Activated CD8-positive, alpha-beta memory T cell treated with anti-CD3 and anti-CD28 coated beads for 48 hours (primary cell): Measurements from ENCODE around the gene NOP16.

ENCODE experiments used
- DNase-seq, 3 experiments: peaks; one replicate each; pipeline ENCODE4 v3.0.0-alpha.2; 2020; ENCODE audit warnings: low read depth in 2 of 3, low spot score in 2 of 3

Gene NOP16, protein sequence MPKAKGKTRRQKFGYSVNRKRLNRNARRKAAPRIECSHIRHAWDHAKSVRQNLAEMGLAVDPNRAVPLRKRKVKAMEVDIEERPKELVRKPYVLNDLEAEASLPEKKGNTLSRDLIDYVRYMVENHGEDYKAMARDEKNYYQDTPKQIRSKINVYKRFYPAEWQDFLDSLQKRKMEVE

GRCh38 chr5:176388444-176389134, at the start of gene NOP16, which contains the start of gene HIGD2A:
TSS of gene NOP16 (minus strand) at chr5:176388598. CDS start at chr5:176388539, 59 bp downstream.
TSS of gene HIGD2A (plus strand) at chr5:176388751. CDS start at chr5:176388820, 69 bp downstream.
- peak; percentile 90 to 96 (median 96) for DNase-seq

DNA sequence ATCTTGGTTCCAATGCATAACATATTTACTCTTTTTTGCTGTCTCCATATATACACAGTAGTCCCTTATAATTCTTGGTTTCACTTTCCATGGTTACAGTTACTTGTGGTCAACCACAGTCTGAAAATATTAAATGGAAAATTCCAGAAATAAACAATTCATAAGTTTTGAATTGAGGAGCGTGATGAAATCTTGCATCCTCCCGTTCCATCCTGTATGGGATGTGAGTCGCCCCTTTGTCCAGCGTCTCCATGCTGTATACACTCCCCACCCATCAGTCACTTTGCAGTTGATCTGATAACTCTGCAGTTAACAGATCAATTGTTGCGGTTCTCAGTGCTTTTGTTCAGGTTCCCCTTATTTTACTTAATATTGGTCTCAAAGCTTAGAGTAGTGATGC, 48.3 kb upstream of the NOP16 start:
- DNase-seq: no peak

DNA sequence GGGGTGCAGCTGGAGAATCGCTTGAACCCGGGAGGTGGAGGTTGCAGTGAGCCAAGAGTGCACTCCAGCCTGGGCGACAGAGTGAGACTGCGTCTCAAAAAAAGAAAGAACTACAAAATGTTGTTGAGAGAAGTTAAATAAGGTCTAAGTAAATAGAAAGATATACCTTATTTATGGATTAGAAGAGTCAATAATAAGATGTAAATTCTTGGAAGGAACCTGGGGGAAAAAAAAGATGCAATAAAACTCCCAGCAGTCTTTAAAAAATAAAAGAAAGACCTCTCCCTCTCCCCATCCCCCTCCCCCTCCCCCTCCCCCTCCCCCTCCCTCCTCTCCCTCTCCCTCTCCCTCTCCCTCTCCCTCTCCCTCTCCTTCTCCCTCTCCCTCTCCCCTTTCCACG, 44.3 kb upstream of the NOP16 start:
- no peak for DNase-seq

DNA sequence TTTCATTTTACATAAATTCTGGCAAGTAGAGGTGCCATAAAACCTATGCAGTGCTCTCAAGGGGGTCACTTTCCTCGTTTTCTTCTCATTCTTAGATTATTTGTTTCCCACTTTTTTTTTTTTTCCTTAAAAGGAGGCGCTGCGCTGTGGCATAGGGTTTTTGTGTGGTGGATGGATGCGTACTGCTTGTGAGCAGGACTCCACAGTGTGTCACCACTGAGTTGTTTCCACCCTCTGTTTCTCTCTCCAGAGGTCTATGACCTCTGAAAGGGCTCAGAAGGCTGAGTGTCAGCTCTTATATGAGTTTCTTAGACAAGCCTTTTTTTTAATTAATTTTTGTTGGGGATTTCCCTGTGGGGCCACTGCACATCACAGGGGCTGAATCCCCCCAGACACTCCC, 41.6 kb upstream of the NOP16 start:
- no peak for DNase-seq

- DNase-seq: no peak
Measured at GRCh38 chr5:176427971-176428370, 39.6 kb upstream of the NOP16 start.

DNA sequence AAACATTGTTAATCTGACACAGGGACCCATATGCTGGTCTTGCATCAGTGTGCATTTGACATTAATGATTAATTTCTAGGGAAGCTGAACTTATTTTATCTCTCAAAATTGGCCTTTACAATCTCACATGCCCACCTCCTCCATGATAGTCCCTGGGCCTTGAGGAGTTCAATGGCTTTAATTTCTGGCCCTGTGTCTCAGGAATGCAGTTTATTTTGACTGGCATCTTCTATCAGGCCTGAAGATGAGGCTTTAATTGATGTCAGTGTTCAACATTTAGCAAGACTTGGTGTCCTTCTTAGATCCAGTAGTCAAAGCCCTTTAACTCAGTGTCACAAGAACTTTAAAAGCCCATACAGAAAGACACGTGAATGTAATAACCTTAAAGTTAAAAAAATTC, 38.5 kb upstream of the NOP16 start:
- DNase-seq: no peak

- DNase-seq: no peak
Measured at GRCh38 chr5:176425791-176426190, 37.4 kb upstream of the NOP16 start.

GRCh38 chr5:176425138-176425537, 36.7 kb upstream of the NOP16 start:
- DNase-seq: no peak

- no peak for DNase-seq
Measured at GRCh38 chr5:176424181-176424580, 35.8 kb upstream of the NOP16 start.

GRCh38 chr5:176420972-176421544, 32.7 kb upstream of the NOP16 start:
- DNase-seq: no peak

GRCh38 chr5:176420086-176420485, 31.7 kb upstream of the NOP16 start:
- no peak for DNase-seq

DNA sequence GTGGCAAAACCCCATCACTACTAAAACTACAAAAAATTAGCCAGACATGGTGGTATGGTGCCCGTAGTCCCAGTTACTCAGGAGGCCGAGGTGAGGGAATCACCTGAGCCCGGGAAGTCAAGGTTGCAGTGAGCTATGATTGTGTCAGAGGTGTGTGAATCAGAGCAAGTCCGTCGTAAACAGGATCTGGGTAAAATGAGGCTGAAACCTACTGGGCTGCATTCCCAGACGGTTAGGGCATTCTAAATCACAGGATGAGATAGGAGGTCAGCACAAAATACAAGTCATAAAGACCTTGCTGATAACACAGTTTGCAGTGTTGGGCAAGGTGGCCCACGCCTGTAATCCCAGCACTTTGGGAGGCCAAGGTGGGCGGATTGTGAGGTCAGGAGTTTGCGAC, 29.9 kb upstream of the NOP16 start:
- no peak for DNase-seq

- no peak for DNase-seq
Measured at GRCh38 chr5:176416965-176417364, 28.6 kb upstream of the NOP16 start.

GRCh38 chr5:176415952-176416924, 27.8 kb upstream of the NOP16 start, which contains the start of gene CLTB:
TSS of gene CLTB (minus strand) at chr5:176416539. CDS start at chr5:176416363, 176 bp downstream.
- peak; percentile 74 to 83 (median 77) for DNase-seq

GRCh38 chr5:176415240-176415951, 27.0 kb upstream of the NOP16 start:
- DNase-seq: no peak

DNA sequence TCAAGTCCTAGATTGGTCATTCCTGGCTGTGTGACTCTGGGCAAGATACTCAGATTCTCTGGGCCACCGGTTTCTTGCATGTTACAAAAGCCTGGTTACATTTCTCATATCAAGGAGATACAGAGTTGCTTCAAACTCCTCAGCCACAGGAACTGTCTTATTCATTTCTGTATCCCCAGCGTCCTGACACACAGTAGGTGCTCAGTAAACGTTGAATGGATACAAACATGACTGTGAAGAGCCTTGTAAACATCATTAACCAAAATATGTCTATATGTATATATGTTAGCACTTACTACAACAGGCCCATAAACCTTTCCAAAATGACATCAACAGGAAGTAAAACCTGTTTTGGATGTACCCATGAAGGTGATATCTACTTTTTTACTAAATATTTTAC, 26.3 kb upstream of the NOP16 start:
- DNase-seq: no peak

GRCh38 chr5:176413709-176414191, 25.4 kb upstream of the NOP16 start:
- no peak for DNase-seq

DNA sequence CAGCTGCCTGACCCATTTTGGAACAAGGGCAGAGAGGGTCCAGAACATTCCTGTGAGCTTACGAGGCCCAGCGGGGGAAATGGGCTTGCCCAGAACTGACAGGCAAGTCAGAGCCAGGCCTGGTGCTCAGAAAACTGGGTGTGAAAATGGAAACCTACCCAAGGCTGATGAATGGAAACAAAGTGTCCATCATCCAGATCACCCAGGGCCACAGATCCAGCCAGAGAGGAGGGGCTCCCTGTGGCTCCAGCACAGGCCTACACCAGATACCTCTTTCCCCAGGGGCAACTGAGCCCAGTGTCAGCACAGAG, 24.8 kb upstream of the NOP16 start:
- no peak for DNase-seq

- no peak for DNase-seq
Measured at GRCh38 chr5:176412517-176413254, 24.3 kb upstream of the NOP16 start.
